ENCODE data around the gene SARNP.

Gene SARNP

GRCh38 chr12:55725556-55725955, 92.0 kb downstream of the SARNP start:
- in situ Hi-C loops (cut with MboI; ENCODE audit: low sequenced_read_pairs, unreplicated experiment): no loop called here
- TF ChIP-seq CTCF (IDR thresholded peaks at IDR 0.05; ENCODE audit: borderline replicate concordance, control extremely low read depth, extremely low read depth, insufficient read depth, missing control alignments): no peak

GRCh38 chr12:55724940-55725309, 92.6 kb downstream of the SARNP start:
- no peak for TF ChIP-seq CTCF (IDR thresholded peaks at IDR 0.05; ENCODE audit: borderline replicate concordance, control extremely low read depth, extremely low read depth, insufficient read depth, missing control alignments)
- in situ Hi-C loops (cut with MboI; ENCODE audit: low sequenced_read_pairs, unreplicated experiment): no loop called here
- no peak for DNase-seq (ENCODE audit: low spot score)

More at GRCh38 chr12:55725556-55725955, 92.0 kb downstream of the SARNP start:
- DNase-seq (ENCODE audit: low spot score): no peak

- in situ Hi-C loops (cut with MboI; ENCODE audit: low sequenced_read_pairs, unreplicated experiment): no loop called here
- TF ChIP-seq CTCF (IDR thresholded peaks at IDR 0.05; ENCODE audit: borderline replicate concordance, control extremely low read depth, extremely low read depth, insufficient read depth, missing control alignments): peak; percentile 74
- peak; percentile 78 for DNase-seq (ENCODE audit: low spot score)
These were observed 93.1 kb downstream of the SARNP start for GRCh38 chr12:55724226-55724939.

- no peak for TF ChIP-seq CTCF (IDR thresholded peaks at IDR 0.05; ENCODE audit: borderline replicate concordance, control extremely low read depth, extremely low read depth, insufficient read depth, missing control alignments)
- in situ Hi-C loops (cut with MboI; ENCODE audit: low sequenced_read_pairs, unreplicated experiment): no loop called here
- no peak for DNase-seq (ENCODE audit: low spot score)
These were observed 93.9 kb downstream of the SARNP start for GRCh38 chr12:55723516-55724225.

- no peak for DNase-seq (ENCODE audit: low spot score)
- in situ Hi-C loops (cut with MboI; ENCODE audit: low sequenced_read_pairs, unreplicated experiment): no loop called here
These were observed 94.6 kb downstream of the SARNP start for GRCh38 chr12:55722948-55723347.

More at GRCh38 chr12:55722948-55723347, 94.6 kb downstream of the SARNP start:
- TF ChIP-seq CTCF (IDR thresholded peaks at IDR 0.05; ENCODE audit: borderline replicate concordance, control extremely low read depth, extremely low read depth, insufficient read depth, missing control alignments): no peak

All from GM13976 (cell line).